ENCODE results near the gene COPS4. TPM values are rescaled to one million over a fixed set of nuclear protein-coding genes. Genes with fewer than 3 reads are reported as not detected.
"Not testable (repeated sequence)": the region's sequence is repeated elsewhere in the genome, so short reads cannot be mapped to it uniquely, and the experiment has no call there.

COPS4 gene
- polyA plus RNA-seq (2012; ENCODE audit: low read depth, missing spikeins) = 43.7 TPM

DNA sequence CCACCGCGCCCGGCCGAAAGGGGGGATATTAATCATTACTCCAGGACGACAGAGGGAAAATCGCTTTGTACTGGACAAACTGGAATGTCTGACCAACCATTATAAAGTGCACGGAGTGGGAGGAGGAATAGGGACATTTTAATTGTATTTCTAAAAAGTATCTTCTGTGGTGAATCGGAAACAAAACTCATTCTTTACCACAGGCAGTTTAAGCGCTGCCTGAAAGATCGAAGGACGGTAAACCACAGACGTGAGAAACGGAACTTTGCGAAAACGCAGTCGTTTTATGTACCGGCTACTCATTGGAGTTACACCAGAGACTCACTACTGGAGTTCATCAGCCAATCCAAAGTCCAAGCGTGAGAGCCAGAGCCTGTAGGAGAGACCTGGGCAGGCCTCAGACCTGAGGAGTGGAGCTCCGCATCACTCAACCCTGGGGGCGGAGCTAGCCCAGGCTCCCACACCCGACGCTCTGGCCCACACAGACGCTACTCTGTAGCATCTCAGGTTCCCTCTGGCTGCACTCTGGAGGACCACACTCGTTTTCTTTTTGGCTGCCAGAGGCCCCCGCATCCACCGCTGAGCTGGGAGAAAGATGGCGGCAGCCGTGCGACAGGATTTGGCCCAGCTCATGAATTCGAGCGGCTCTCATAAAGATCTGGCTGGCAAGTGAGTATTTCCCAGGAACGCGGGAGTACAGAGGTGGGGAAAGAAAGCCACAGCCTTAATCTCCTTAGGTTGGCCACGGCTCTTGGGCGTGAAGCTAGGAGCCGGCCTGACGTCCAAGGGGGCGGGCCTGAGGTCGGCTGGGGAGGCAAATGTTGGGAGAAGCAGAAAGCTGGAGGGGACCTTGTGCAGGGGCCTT, at the start of gene COPS4:
Gene COPS4, plus strand, starts transcription at position 554 of the 865 bp plus-strand sequence. Its CDS starts 42 bp downstream, at position 596.
- TF ChIP-seq TAF1 (IDR thresholded peaks at IDR 0.05; ENCODE audit: low read depth, low read length) = peak; percentile 94
- TF ChIP-seq SPI1 (IDR thresholded peaks at IDR 0.05; ENCODE audit: low read depth, low read length) = no peak
- peak; percentile 72 for TF ChIP-seq POLR2A (IDR thresholded peaks at IDR 0.05; ENCODE audit: low read depth, low read length)
- peak; percentile 79 for TF ChIP-seq POLR2AphosphoS5 (IDR thresholded peaks at IDR 0.05; ENCODE audit: low read depth, low read length)
- TF ChIP-seq POU2F2 (IDR thresholded peaks at IDR 0.05; ENCODE audit: low read depth, low read length) = 0 out of 2 replicates have a peak, but pooled peaks have one; percentile 63
- peak; percentile 5 for TF ChIP-seq PAX5 (IDR thresholded peaks at IDR 0.05; ENCODE audit: insufficient read depth, low read length, severe bottlenecking)
- DNase-seq (ENCODE audit: insufficient read length, low spot score) = peak; percentile 76
- peak; percentile 98 for FAIRE-seq

- not testable (repeated sequence) for DNase-seq (ENCODE audit: insufficient read length, low spot score); FAIRE-seq
Measured at GRCh38 chr4:82987519-82987918, 47.5 kb upstream of the COPS4 start.

DNA sequence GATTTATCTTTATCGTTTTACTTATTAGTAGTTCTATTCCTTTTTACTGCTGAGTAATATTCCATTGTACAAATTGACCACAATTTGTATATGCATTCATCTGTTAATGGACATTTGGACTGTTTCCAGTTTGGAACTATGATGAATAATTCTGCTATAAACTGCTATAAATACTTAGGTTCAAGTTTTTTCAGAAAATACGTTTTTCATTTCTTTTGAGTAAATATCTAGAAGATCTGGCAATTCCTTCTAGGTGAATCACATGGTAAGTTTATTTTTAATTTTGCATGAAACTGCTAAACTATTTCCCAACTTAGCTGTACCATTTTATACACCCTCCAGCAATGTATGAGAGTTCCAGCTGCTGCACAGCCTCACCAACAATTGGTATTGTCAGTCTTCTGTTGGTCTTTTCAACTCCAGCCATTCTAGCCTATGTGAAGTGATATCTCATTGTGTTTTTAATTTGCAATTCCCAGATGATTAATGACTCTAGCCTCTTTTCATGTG, 46.6 kb upstream of the COPS4 start:
- TF ChIP-seq PAX5 (IDR thresholded peaks at IDR 0.05; ENCODE audit: insufficient read depth, low read length, severe bottlenecking) = no peak
- TF ChIP-seq SPI1 (IDR thresholded peaks at IDR 0.05; ENCODE audit: low read depth, low read length) = no peak
- TF ChIP-seq POU2F2 (IDR thresholded peaks at IDR 0.05; ENCODE audit: low read depth, low read length) = no peak
- no peak for TF ChIP-seq POLR2AphosphoS5 (IDR thresholded peaks at IDR 0.05; ENCODE audit: low read depth, low read length)
- no peak for TF ChIP-seq TAF1 (IDR thresholded peaks at IDR 0.05; ENCODE audit: low read depth, low read length)
- no peak for TF ChIP-seq POLR2A (IDR thresholded peaks at IDR 0.05; ENCODE audit: low read depth, low read length)
- FAIRE-seq (no peak), DNase-seq (ENCODE audit: insufficient read length, low spot score) (no peak)

DNA sequence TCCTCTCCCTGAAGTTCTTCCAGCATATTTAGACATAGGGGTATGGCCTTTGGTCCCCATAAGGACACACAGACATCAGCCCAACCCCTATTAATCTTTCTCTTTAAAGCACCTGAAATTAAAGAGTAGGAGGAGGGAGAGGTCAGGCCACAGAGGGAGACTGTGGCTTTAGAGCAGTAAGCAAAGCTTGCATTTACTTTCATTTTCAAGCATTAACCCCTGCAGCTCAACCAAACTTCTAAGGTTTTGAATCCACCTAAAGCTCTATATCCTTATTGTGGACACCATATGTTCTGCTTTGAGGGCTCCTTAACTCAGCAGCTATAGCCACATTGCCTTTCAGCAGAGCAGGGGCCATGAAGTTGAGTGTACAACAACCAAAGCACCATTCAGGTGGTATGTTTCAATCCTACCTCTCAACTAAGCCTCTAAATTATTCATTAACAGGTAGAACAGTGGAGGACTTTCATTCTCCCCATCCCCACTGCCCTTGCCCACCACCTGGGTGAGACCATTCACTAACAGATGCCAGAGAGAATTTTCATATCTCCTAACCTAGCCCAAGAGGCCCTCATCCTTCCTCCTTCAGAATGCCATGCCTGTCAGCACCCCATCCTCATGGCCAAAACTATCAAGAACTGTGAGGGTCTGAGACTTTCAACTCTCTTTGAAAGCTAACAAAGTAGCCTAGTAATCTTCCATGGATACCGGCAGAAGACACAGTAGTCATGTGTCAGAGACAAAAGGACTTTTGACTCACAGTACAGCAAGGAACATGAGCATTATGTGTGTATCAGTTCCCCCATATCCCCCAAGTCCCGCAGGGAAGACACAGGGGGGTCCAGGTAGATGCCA, 45.2 kb upstream of the COPS4 start:
- FAIRE-seq = peak; percentile 87

GRCh38 chr4:82994834-82995233, 40.1 kb upstream of the COPS4 start:
- DNase-seq (ENCODE audit: insufficient read length, low spot score) = no peak
- FAIRE-seq = no peak
- TF ChIP-seq TAF1 (IDR thresholded peaks at IDR 0.05; ENCODE audit: low read depth, low read length) = no peak

More for the DNA sequence above, 45.2 kb upstream of the COPS4 start:
- no peak for DNase-seq (ENCODE audit: insufficient read length, low spot score)
- TF ChIP-seq POU2F2 (IDR thresholded peaks at IDR 0.05; ENCODE audit: low read depth, low read length) = 0 out of 2 replicates have a peak, but pooled peaks have one; percentile 33
- TF ChIP-seq TAF1 (IDR thresholded peaks at IDR 0.05; ENCODE audit: low read depth, low read length) = no peak
- TF ChIP-seq PAX5 (IDR thresholded peaks at IDR 0.05; ENCODE audit: insufficient read depth, low read length, severe bottlenecking) = no peak

- FAIRE-seq (no peak), DNase-seq (ENCODE audit: insufficient read length, low spot score) (no peak)
- TF ChIP-seq POLR2A (IDR thresholded peaks at IDR 0.05; ENCODE audit: low read depth, low read length) (no peak), POU2F2 (IDR thresholded peaks at IDR 0.05; ENCODE audit: low read depth, low read length) (no peak), SPI1 (IDR thresholded peaks at IDR 0.05; ENCODE audit: low read depth, low read length) (no peak), PAX5 (IDR thresholded peaks at IDR 0.05; ENCODE audit: insufficient read depth, low read length, severe bottlenecking) (no peak), TAF1 (IDR thresholded peaks at IDR 0.05; ENCODE audit: low read depth, low read length) (no peak), POLR2AphosphoS5 (IDR thresholded peaks at IDR 0.05; ENCODE audit: low read depth, low read length) (no peak)
Measured at GRCh38 chr4:82998898-82999297, 36.1 kb upstream of the COPS4 start.

DNA sequence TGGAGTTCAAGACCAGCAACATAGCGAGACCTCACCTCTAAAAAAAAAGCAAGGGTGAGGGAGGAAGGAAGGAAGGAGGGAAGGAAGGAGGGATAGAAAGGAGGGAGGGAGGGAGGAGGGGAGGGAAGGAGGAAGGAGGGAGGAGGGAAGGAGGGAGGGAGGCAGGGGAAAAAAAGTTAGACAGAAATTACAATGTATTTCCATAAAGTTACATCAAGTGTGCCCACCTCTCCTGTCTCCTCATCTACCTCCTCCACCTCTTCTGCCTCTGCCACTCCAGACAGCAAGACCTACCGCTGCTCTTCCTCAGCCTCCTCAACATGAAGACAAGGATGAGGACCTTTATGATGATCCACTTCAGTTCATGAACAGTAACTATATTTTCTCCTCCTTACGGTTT, 32.7 kb upstream of the COPS4 start:
- FAIRE-seq = no peak
- no peak for DNase-seq (ENCODE audit: insufficient read length, low spot score)
- TF ChIP-seq POLR2A (IDR thresholded peaks at IDR 0.05; ENCODE audit: low read depth, low read length) (no peak), SPI1 (IDR thresholded peaks at IDR 0.05; ENCODE audit: low read depth, low read length) (no peak), TAF1 (IDR thresholded peaks at IDR 0.05; ENCODE audit: low read depth, low read length) (no peak), POU2F2 (IDR thresholded peaks at IDR 0.05; ENCODE audit: low read depth, low read length) (no peak), POLR2AphosphoS5 (IDR thresholded peaks at IDR 0.05; ENCODE audit: low read depth, low read length) (no peak), PAX5 (IDR thresholded peaks at IDR 0.05; ENCODE audit: insufficient read depth, low read length, severe bottlenecking) (no peak)

GRCh38 chr4:83003044-83003791, 31.8 kb upstream of the COPS4 start:
- FAIRE-seq; DNase-seq (ENCODE audit: insufficient read length, low spot score): not testable (repeated sequence)

DNA sequence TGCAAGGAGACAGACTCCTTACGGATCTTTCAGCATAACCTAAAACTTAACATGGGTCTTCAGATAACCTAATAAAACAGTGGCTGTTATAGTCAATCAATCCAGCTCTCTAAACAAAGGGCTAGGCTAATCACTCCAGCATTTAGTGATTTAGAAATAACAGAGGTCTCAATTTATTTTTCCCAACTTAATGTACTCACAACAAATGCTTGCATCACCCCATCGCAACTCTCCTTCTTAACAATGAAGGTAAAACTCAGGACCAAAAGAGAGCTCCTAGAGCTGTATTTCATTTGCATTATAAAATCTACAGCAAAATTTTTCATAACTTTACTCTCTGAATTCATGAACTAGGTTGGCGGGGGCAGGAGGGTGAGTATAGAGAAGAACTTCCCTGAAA, 25.5 kb upstream of the COPS4 start:
- FAIRE-seq = no peak

More for the DNA sequence above, 25.5 kb upstream of the COPS4 start:
- no peak for TF ChIP-seq TAF1 (IDR thresholded peaks at IDR 0.05; ENCODE audit: low read depth, low read length)
- TF ChIP-seq POU2F2 (IDR thresholded peaks at IDR 0.05; ENCODE audit: low read depth, low read length) = no peak
- no peak for TF ChIP-seq POLR2AphosphoS5 (IDR thresholded peaks at IDR 0.05; ENCODE audit: low read depth, low read length)
- TF ChIP-seq PAX5 (IDR thresholded peaks at IDR 0.05; ENCODE audit: insufficient read depth, low read length, severe bottlenecking) = no peak
- no peak for TF ChIP-seq SPI1 (IDR thresholded peaks at IDR 0.05; ENCODE audit: low read depth, low read length)
- no peak for TF ChIP-seq POLR2A (IDR thresholded peaks at IDR 0.05; ENCODE audit: low read depth, low read length)
- no peak for DNase-seq (ENCODE audit: insufficient read length, low spot score)

All from GM12891 (cell line).